Heart left ventricle (tissue), 16 donors: ENCODE results near the gene ATL2. TPM values are rescaled to one million over a fixed set of nuclear protein-coding genes. Genes with fewer than 3 reads are reported as not detected.

ENCODE experiments used
- ATAC-seq, 4 donors: fragments of 200-7000 bp; cut with Tn5 transposase; one replicate each; pipeline ENCODE4 v1.9.1; 2020 to 2022; ENCODE audit warnings: moderate library complexity in 4 of 4, mild to moderate bottlenecking in 3 of 4, moderate number of reproducible peaks in 1 of 4
- DNase-seq, 5 donors: peaks; one replicate each; pipeline ENCODE4 v3.0.0-alpha.2; 2020
- H3K27ac ChIP-seq, 12 donors: fragments of 200-600 bp; sonication (generic) in 4 of 12; one replicate each; pipeline versions ENCODE4 v1.5.0 to v1.8.0; 2016 to 2022; ENCODE audit warnings: mild to moderate bottlenecking in 2 of 12
- H3K27me3 ChIP-seq, 9 donors: fragments of 200-600 bp; sonication (generic) in 2 of 9; one replicate each; pipeline versions ENCODE4 v1.5.1 to v1.8.0; 2016 to 2022; ENCODE audit warnings: mild to moderate bottlenecking in 3 of 9
- H3K36me3 ChIP-seq, 9 donors: fragments of 200-600 bp; sonication (generic) in 2 of 9; one replicate each; pipeline versions ENCODE4 v1.5.0 to v1.8.0; 2018 to 2022; ENCODE audit warnings: mild to moderate bottlenecking in 2 of 9
- H3K4me1 ChIP-seq, 12 donors: fragments of 200-600 bp; sonication (generic) in 4 of 12; one replicate each; pipeline versions ENCODE4 v1.5.0 to v1.8.0; 2016 to 2022; ENCODE audit warnings: mild to moderate bottlenecking in 3 of 12
- H3K4me3 ChIP-seq, 12 donors: fragments of 200-600 bp; sonication (generic) in 4 of 12; one replicate each; pipeline versions ENCODE4 v1.5.0 to v1.8.0; 2017 to 2022; ENCODE audit warnings: mild to moderate bottlenecking in 9 of 12, moderate library complexity in 4 of 12
- H3K9me3 ChIP-seq, 12 donors: fragments of 200-600 bp; sonication (generic) in 4 of 12; one replicate each; pipeline versions ENCODE4 v1.5.0 to v1.8.0; 2016 to 2022; ENCODE audit warnings: mild to moderate bottlenecking in 1 of 12
- POLR2A ChIP-seq, 2 donors: fragments of 450-650 bp; IDR thresholded peaks; one replicate each; pipeline ENCODE4 v1.6.1; 2017; ENCODE audit warnings: antibody characterized with exemption in 2 of 2, mild to moderate bottlenecking in 2 of 2, moderate library complexity in 2 of 2
- WGBS, 4 donors: extraction: QIAGEN DNeasy Blood & Tissue Kit in 2 of 4; methylation state at CpG; one replicate each; pipeline versions ENCODE4 v1.1.5 to v1.1.7; 2013 to 2018; 5-methylcytosine and 5-hydroxymethylcytosine counted together
- intact Hi-C, 10 donors: fragments of 100-400 bp; cut with DNase I; formaldehyde crosslinking; loops; one replicate each; pipeline versions ENCODE4 v1.11.1 to v1.14.2; 2022
- polyA plus RNA-seq, 2 donors: library from polyadenylated mRNA; stranded (reverse); fragments of 200-250 nt; gene quantifications; one replicate each; pipeline ENCODE4 v1.2.3, GENCODE V29; 2013
- total RNA-seq, 9 donors: library from RNA; depleted of rRNA in 2 of 9; stranded (reverse); fragments of >200 nt in 2 of 9; fragmentation: NEBNext Ultra II Directional in 3 of 9; extraction: Animal tissue kit (Norgen Biotek cat#: 25700) in 3 of 9; gene quantifications; one replicate each; pipeline versions ENCODE4 v1.1.0 to v1.2.4, GENCODE V29; 2016 to 2023
- TF ChIP-seq, protein P1 (sequence below), 12 donors: fragments of 200-600 bp; sonication (generic) in 4 of 12; IDR thresholded peaks; one replicate each; pipeline versions ENCODE4 v1.5.0 to v1.8.0; 2018 to 2022; ENCODE audit warnings: antibody characterized with exemption in 12 of 12, mild to moderate bottlenecking in 5 of 12
- donor health status: ischemic (EF 13 %, LVEDD 7.1; RV severe dilation, severe dysfunction).
- donor health status: healthy with polysubstance abuse.
- donor health status: DM: no; HTN: yes; CAD: no.
- donor health status: DM: no; HTN: no; CAD: no.
- donor health status: ischemic (EF 25% LVEDD 6.9; RV normal size, moderate dysfunction).
- donor health status: ischemic (EF 25% LVEDD 5.7; RV mildly dilated, moderate dysfunction).
- donor health status: healthy.
- donor health status: DM: yes; HTN: yes; CAD: no.
- donor health status: ischemic (EF 35%, LVEDD 5.7; RV mildly dilated, moderate dysfunction).
- donor health status: nonischemic (EF 11% LVEDD 7.7; RV severe dilation, severe dysfunction).
- donor health status: DM: yes; HTN: yes; CAD: no.
- donor health status: PGD.
- donor health status: ischemic (EF 29% LVEDD 5.4; RV normal size, mild dysfunction).
- donor health status: nonischemic (EF 23%, LVEDD 6.1; RV moderate dilation, normal function).

The ATL2 gene
- total and polyA plus RNA-seq, 11 donors = 8.7 to 41.9 (median 30.4) TPM

DNA sequence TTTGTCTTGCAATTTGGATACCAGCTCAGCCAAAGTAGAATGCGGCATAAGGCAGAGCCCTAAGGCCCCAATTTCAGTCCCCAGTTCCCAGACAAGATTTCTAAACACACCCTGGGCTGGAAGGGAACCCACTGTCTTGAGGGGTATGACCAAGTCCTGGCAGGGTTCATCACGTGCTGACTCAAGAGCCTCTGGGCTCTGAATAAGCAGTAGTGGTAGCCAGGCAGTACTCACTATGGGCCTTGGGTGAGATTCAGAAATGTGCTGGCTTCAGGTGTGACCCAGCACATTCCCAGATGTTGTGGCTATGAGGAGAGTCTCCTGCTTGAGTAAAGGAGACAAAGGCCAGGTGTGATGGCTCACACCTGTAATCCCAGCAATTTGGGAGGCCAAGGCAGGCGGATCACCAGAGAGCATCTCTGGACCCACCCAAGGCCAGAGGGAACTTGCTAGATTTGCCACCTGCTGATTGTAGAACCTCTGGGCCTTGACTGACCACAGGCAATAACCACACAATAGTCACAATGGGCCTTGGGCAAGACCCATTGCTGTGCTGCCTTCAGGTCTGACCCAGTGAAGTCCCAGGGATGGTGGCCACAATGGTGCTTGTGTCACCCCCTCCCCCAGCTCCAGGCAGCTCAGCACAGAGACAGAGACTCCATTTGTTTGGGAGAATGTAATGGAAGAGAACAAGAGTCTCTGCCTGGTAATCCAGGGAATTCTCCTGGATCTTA is 74.9 kb downstream of the ATL2 start:
- no peaks in the 10 kb centered on the region for H3K9me3 ChIP-seq
- no peak overlapping the region for H3K27ac ChIP-seq
- H3K4me1 ChIP-seq = peaks cover 0 to 17% (median 0%) of the 10 kb centered on the region in 12 donors
- H3K36me3 ChIP-seq = peaks cover 0 to 86% (median 69%) of the 10 kb centered on the region in 9 donors
- intact Hi-C loops = no loop called here
- H3K4me3 ChIP-seq = no peak overlapping the region
- WGBS, 4 donors = 90 to 100% (median 93%) methylated on average over 2 to 3 of the region's 3 CpGs
- DNase-seq (no peak), ATAC-seq (peak in 3 of 4 donors; percentile 17 to 45 (median 22))
- H3K27me3 ChIP-seq = no peaks in the 10 kb centered on the region
- no peak for TF ChIP-seq POLR2A (IDR thresholded peaks at IDR 0.05)
- TF ChIP-seq, protein P1, sequence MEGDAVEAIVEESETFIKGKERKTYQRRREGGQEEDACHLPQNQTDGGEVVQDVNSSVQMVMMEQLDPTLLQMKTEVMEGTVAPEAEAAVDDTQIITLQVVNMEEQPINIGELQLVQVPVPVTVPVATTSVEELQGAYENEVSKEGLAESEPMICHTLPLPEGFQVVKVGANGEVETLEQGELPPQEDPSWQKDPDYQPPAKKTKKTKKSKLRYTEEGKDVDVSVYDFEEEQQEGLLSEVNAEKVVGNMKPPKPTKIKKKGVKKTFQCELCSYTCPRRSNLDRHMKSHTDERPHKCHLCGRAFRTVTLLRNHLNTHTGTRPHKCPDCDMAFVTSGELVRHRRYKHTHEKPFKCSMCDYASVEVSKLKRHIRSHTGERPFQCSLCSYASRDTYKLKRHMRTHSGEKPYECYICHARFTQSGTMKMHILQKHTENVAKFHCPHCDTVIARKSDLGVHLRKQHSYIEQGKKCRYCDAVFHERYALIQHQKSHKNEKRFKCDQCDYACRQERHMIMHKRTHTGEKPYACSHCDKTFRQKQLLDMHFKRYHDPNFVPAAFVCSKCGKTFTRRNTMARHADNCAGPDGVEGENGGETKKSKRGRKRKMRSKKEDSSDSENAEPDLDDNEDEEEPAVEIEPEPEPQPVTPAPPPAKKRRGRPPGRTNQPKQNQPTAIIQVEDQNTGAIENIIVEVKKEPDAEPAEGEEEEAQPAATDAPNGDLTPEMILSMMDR (IDR thresholded peaks at IDR 0.05) = no peak

DNA sequence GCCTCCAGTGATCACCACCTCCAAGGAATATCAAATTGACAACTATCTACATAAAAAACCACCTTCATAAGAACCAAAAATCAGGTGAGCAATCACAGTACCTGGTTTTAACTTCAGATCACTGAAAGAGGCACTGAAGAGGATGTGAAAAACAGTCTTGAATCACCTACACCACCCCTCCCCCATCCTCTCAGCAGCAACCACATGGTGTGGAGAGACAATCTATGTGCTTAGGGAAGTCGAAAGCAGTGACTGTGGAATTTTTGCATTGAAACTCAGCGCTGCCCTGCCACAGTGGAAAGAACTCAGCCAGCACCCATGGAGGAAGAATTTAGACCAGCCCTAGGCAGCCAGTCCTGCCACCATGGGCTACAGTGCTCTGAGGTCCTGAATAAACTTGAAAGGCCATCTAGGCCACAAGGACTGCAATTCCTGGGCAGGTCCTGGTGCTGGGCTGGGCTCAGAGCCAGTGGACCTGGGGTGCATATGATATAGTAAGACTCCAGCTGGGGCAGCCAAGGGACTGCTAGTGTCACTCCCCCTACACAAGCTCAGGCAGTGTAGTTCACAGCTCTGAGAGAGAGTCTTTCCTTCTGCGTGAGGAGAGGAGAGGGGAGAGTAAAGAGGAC is 75.6 kb downstream of the ATL2 start:
- Histone ChIP-seq H3K27me3 (no peaks in the 10 kb centered on the region), H3K27ac (no peak overlapping the region), H3K9me3 (no peaks in the 10 kb centered on the region), H3K36me3 (peaks cover 0 to 87% (median 69%) of the 10 kb centered on the region in 9 donors), H3K4me3 (no peak overlapping the region), H3K4me1 (peaks cover 0 to 17% (median 0%) of the 10 kb centered on the region in 12 donors)
- intact Hi-C loops = no loop called here
- DNase-seq (peak in 2 of 5 donors; percentile 23 to 51), ATAC-seq (peak; percentile 43 to 79 (median 72))
- WGBS, 4 donors = 55 to 71% (median 65%) methylated on average over 3 of the region's 3 CpGs
- no peak for TF ChIP-seq POLR2A (IDR thresholded peaks at IDR 0.05)
- TF ChIP-seq, protein P1 (IDR thresholded peaks at IDR 0.05) = no peak

GRCh38 chr2:38298539-38298938 is 78.5 kb downstream of the ATL2 start:
- ATAC-seq = no peak
- no peak for TF ChIP-seq POLR2A (IDR thresholded peaks at IDR 0.05)
- TF ChIP-seq, protein P1 (IDR thresholded peaks at IDR 0.05) = no peak
- H3K4me1 ChIP-seq = peaks cover 0 to 17% (median 0%) of the 10 kb centered on the region in 12 donors
- DNase-seq = no peak
- H3K4me3 ChIP-seq = no peak overlapping the region
- H3K9me3 ChIP-seq = no peaks in the 10 kb centered on the region
- no peaks in the 10 kb centered on the region for H3K27me3 ChIP-seq
- H3K36me3 ChIP-seq = peaks cover 0 to 84% (median 77%) of the 10 kb centered on the region in 9 donors
- 94 to 97% (median 96%) methylated on average over 2 of the region's 2 CpGs for WGBS, 4 donors
- intact Hi-C loops = no loop called here
- no peak overlapping the region for H3K27ac ChIP-seq

- Histone ChIP-seq H3K9me3 (no peaks in the 10 kb centered on the region), H3K27me3 (no peaks in the 10 kb centered on the region), H3K36me3 (peaks cover 0 to 69% (median 59%) of the 10 kb centered on the region in 9 donors), H3K4me1 (peaks cover 0 to 3% (median 0%) of the 10 kb centered on the region in 12 donors), H3K4me3 (no peak overlapping the region), H3K27ac (no peak overlapping the region)
- TF ChIP-seq, protein P1 (IDR thresholded peaks at IDR 0.05) = no peak
- no peak for TF ChIP-seq POLR2A (IDR thresholded peaks at IDR 0.05)
- 89 to 93% (median 91%) methylated on average over 7 of the region's 7 CpGs for WGBS, 4 donors
- DNase-seq = no peak
- intact Hi-C loops = no loop called here
- no peak for ATAC-seq
Observed at GRCh38 chr2:38296197-38296780, 80.8 kb downstream of the ATL2 start.
